GM23248 (cell line): Measurements from ENCODE around the gene UPF1.

Experiments
- EZH2 ChIP-seq: fragments of 200-600 bp; sonication (generic); IDR thresholded peaks from 2 replicates; pipeline ENCODE4 v1.6.1; 2018; ENCODE audit warnings: antibody characterized with exemption, mild to moderate bottlenecking; ENCODE audit not compliant: insufficient read depth, poor library complexity, severe bottlenecking
- EZH2phosphoT487 ChIP-seq: fragments of 200-600 bp; sonication (generic); IDR thresholded peaks from 2 replicates; pipeline ENCODE4 v1.6.1; 2018; ENCODE audit warnings: antibody characterized with exemption, moderate library complexity, mild to moderate bottlenecking, low read depth; ENCODE audit not compliant: insufficient read depth

- TF ChIP-seq EZH2phosphoT487 = no peak
- no peak for TF ChIP-seq EZH2
Measured at GRCh38 chr19:18859676-18860301, 28.0 kb downstream of the UPF1 start.
